ENCODE results near the gene SPIRE2. TPM values are rescaled to one million over a fixed set of nuclear protein-coding genes. Genes with fewer than 3 reads are reported as not detected.

SPIRE2 gene
- total RNA-seq, 1 experiment from 2014 or later: 30.4 TPM

GRCh38 chr16:89837014-89837546 lies 8.8 kb downstream of the SPIRE2 start:
- DNase-seq (ENCODE audit: low spot score): peak; percentile 32

GRCh38 chr16:89841275-89841674 lies 13.0 kb downstream of the SPIRE2 start:
- no peak for DNase-seq (ENCODE audit: low spot score)

- peak; percentile 51 for DNase-seq (ENCODE audit: low spot score)
Observed at GRCh38 chr16:89842471-89843408, 14.5 kb downstream of the SPIRE2 start.

- DNase-seq (ENCODE audit: low spot score): no peak
Observed at GRCh38 chr16:89843409-89844350, 15.4 kb downstream of the SPIRE2 start.

GRCh38 chr16:89844739-89845339 lies 16.6 kb downstream of the SPIRE2 start:
- no peak for DNase-seq (ENCODE audit: low spot score)

- DNase-seq (ENCODE audit: low spot score): no peak
Observed at GRCh38 chr16:89845417-89845816, 17.1 kb downstream of the SPIRE2 start.

DNA sequence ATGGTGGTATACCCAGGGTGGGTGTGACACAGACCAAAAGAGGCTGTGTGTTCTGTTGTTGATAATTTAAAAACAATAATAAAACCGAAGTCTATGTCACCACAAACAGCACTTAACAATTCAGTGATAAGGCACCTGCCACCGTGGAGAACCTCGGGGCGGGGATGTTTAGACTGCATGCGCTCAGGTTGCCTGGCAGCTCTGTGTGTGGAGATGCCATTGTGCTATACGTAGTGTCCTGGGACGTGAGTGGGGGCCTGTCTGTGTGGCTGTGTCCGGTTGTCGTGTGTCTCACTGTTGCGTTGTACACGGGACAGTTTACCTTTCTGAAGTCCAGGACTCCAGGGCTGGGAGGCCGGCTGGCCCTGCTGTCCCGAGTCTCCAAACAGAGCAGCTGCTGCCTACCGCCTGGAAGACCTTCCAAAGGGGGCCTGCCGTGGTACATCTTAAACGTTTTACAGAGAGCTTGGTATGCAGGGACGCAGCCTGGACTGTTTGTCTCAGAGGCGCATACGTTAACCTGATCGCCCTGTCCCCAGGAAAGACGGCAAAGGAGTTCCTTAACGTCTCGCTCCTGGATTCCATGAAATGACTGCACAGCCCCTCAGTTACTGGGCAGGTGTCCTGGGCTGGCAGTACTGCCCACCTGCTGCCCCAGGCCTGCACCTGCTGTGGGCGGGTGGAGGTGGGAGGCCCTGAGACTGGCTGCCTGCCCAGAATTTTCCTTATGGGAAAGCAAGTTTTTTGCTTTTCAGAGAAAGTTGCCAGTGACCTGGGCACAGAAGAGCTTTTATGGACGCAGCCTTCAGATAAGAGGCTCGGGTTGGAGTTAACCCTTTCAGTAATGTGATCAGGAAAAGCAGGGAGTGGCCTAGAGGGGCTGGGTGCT lies 19.0 kb downstream of the SPIRE2 start:
- DNase-seq (ENCODE audit: low spot score): peak; percentile 84

DNA sequence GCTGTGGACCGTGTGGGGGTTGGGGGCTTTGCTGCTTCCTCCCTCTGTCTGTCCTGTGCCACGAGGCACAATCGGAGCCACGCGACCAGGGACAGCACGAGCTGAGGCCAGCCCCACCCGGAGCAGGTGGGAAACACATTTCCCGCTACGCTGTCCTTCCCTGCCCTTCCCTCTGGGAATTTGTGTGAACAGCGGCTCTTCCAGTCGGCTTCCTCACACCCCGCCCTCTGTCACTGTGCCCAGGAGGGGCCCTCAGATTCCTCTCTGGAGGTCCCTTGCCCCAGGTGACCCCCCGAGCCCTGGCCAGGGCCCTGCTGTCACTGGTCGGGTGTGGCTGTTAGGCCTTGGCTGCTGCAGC lies 19.6 kb downstream of the SPIRE2 start:
- DNase-seq (ENCODE audit: low spot score): peak; percentile 18

DNA sequence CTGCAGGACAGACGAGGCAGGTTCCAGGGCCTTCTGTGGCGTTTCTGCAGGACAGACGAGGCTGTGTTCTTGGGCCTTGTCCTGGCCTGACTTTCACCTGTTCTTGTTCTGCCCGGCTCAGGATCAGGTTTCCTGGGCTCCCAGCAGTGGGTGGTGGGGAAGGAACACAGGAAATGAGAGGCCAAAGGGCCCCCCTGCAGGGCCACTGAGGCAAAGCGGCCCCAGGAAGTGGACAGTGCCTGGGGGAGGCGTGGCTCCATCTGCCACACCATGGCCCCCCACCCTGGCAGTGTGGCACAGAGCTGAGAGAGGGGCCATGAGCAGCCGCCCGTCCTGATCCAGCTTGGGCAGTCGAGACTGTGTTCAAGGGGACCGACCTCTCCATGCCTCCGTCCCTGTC lies 20.7 kb downstream of the SPIRE2 start:
- DNase-seq (ENCODE audit: low spot score): no peak

DNA sequence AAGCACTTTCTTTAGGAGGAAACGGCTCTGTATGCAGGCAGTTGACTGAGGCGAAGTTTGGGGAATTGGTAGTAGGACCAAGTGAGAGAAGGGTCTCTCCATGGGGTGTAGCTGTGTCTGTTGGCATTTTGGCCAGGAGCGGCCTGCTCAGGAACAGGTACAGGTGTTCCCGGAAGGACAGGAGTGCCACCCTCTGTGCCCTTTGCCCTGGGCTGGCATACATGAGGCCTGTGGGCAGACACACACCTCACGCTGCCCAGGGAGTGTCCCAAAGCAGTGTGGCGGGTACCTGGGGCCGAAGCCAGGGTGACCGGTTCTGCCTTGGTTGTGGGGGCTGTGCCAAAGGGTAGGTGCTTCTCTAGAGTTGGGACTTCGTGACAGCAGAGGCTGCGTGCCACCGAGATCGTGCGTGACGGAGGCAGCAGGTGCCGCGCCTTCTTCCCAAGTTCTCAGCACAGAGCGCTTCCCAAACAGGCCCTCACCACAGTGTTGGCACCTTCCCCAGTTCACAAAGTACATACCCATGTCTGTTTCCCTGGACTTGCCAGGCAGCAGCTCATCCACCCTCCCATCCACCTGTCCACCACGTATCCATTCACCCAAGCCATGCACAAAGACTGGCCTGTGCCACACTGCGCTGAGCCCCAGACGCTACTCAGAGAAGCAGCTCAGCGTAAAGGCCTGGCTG lies 25.2 kb downstream of the SPIRE2 start:
- peak; percentile 50 for DNase-seq (ENCODE audit: low spot score)

DNA sequence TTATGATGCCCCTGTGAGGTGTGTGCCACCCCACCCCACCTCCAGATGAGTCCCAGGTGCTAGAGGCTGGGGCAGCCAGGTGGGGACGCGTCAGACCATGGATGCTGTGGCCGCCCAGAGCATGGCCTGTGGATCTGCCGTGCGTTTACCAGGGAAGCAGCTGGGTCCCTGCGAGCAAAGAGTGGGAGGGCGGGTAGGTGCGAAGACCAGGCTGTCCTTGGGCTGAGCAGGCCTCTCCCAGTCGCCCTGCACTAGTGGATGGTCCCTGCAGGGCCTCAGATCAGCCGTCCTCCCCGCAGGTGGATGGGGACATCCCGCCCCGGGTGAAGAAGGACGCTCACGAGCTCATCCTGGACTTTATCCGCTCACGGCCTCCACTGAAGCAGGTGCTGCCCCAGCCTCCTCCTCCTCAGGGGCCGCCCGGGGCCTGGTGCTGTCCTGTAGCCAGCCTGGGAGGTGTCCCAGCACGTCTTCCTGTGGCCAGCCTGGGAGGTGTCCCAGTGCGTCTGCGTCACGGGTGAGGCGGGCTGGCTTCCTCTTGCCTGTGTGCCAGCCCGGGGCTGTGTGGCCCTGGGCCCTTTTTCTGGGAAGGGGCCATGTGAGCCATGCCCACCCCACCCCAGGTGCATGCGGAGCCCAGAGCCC lies 27.1 kb downstream of the SPIRE2 start:
- DNase-seq (ENCODE audit: low spot score): no peak

- DNase-seq (ENCODE audit: low spot score): no peak
Observed at GRCh38 chr16:89855986-89856385, 27.7 kb downstream of the SPIRE2 start.

GRCh38 chr16:89858973-89859614 lies 30.8 kb downstream of the SPIRE2 start:
- no peak for DNase-seq (ENCODE audit: low spot score)

DNA sequence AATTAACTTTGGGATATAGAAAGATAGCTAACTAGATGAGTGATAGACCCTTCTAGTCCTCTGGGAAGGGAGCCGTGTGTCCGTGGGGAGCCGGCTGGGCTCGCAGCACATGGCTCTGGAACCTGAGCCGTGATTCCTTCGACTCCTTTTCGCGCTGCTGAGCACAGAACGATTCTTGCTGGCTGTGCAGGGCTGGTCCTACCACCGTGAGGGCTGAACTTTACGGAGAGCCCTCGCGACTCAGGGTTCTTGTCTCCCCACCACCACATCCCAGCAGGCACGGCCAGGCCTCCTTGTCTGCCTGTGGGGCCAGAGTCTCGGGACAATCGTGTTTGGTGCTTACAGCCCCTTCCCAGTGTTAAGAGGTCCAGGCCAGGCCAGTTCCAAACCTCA lies 31.3 kb downstream of the SPIRE2 start:
- no peak for DNase-seq (ENCODE audit: low spot score)

DNA sequence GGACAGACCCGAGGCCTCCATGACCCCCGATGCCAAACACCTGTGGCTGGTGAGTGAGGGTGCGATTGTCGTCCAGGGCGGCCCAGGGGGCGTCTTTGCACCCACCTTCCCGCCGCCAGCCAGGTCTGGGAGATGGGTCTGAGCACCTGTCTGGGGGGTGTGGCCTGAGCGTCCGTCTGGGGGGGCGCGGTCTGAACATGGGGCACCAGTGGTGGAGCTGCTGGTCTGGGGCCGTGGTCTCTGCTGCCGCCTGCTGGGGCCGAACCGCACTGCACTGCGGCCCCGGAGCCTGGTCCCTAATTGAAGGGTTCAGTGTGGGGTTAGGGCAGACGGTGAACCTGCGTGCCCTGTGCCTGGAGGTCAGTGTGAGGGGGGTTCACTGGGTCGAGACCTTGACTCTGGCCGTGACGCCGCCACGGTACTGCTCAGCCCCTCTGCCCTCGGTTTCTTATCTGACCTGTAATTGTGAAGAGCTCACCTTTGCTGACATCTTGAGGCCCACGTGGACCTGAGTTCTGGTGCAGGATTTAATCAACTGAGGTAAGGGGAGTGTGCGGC lies 32.6 kb downstream of the SPIRE2 start:
- DNase-seq (ENCODE audit: low spot score): peak; percentile 82

DNA sequence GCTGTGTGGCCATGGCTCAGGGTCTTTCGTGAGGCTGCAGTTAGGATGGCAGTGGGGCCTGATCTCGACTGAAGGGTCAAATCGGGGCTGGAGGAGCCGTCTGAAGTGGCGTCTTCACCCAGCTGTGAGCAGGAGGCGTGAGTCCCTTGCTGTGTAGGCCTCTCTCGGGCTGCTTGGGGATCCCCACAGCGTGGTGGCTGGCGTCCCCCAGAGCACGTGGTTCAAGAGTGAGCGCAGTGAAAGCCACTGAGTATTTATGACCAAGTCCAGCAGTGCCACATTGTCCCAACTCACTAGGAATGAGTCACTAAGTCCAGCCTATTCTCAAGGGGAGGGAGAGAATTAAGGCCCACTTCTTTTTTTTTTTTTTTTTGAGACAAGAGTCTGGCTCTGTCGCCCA lies 33.4 kb downstream of the SPIRE2 start:
- DNase-seq (ENCODE audit: low spot score): no peak

DNA sequence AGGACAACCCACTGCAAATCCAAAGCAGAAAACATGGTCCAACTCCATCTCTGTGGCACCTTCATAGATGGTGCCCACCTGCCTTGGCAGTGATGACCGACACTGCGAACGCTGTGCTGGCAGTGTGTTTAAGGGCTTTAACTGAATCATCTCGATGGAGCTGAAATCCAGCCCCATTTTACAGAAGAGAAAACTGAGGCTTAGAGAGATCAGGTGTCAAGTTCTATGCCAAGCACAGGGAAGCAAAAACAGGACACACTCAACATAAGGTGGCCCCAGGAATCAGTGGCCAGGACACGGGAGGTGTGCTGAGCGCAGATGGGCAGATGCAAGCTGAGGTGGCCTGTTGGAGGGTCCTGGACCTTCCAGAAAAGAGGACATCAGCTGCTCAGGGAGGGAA lies 34.5 kb downstream of the SPIRE2 start:
- no peak for DNase-seq (ENCODE audit: low spot score)

GRCh38 chr16:89863741-89864526 lies 35.7 kb downstream of the SPIRE2 start:
- no peak for DNase-seq (ENCODE audit: low spot score)
